GM10266 (cell line): ENCODE measurements around the gene LSS.

Source experiments
- DNase-seq: peaks from one replicate; pipeline ENCODE4 v3.0.0; 2012; ENCODE audit errors: extremely low spot score
- TF ChIP-seq, protein P1 (sequence below): IDR thresholded peaks from 2 replicates; pipeline ENCODE4 v1.5.1; 2012; ENCODE audit warnings: mild to moderate bottlenecking, low read depth; ENCODE audit not compliant: control insufficient read depth, insufficient read depth; ENCODE audit errors: missing control alignments

Gene LSS

DNA sequence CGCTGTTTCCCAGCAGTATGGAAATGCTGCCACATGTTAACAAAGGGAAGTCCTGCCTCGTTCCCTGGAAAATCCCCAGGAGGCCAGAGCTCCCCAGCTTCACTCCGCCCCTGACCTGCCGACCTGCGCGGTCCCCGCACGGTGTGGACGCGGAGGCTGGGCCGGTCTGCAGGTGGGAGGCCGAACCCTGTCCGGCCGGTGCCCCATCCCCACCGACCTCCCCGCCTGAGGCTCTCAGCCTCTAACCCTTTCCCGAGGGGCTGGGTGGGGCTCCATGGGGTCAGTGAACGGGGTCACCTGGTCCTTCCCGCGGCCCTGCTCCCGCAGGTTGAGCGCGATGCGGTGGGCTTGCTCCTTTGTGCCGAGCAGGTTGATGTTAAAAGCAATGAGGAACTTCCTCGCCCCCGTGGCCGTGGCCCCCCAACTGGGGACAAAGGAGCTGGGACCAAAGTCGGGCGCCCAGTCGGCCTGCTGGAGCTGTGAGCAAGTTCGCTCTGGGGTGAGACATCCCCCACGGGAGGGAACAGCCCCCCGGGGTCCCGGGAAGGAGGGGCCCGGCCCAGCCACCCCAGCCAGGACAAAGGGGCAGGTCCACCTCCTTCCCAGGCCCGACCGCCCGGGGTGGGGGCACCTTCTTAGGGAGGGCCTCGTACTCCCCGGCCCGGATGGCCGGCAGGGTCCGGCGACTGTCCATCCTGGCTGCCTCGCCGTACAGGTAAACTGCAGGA is 77.1 kb downstream of the LSS start:
- no peak for DNase-seq
- TF ChIP-seq, protein P1, sequence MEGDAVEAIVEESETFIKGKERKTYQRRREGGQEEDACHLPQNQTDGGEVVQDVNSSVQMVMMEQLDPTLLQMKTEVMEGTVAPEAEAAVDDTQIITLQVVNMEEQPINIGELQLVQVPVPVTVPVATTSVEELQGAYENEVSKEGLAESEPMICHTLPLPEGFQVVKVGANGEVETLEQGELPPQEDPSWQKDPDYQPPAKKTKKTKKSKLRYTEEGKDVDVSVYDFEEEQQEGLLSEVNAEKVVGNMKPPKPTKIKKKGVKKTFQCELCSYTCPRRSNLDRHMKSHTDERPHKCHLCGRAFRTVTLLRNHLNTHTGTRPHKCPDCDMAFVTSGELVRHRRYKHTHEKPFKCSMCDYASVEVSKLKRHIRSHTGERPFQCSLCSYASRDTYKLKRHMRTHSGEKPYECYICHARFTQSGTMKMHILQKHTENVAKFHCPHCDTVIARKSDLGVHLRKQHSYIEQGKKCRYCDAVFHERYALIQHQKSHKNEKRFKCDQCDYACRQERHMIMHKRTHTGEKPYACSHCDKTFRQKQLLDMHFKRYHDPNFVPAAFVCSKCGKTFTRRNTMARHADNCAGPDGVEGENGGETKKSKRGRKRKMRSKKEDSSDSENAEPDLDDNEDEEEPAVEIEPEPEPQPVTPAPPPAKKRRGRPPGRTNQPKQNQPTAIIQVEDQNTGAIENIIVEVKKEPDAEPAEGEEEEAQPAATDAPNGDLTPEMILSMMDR: no peak

DNA sequence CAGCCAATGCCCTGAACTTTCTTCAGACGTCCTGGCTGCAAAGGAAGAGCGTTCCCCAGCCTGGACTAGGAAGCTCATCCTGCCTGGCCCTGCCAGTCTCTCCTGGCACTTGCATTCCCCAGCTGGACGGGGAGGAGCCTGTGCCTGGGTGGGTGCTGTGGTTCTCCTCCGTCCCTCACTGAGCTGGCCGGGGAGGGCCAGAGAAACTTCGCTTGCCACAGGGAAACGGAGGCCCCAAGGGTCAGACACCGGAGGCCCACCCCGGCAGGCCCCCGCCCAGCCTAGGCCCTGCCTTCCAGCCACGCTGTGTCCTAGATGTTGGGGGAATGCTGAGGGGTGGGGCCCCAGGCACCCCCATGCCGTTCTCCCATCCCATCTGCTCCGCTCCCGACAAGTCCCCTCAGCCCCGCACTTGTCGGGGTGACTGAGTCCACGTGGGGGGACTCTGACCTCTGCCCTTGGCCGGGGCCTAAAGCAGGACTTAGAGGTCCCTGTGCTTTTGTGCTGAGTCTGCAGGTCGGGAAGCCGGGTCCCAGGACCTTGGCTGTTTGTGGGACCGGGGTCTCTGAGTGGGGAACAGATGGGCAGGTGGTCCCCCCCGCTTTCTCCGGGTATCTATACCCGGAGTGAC is 78.0 kb downstream of the LSS start:
- TF ChIP-seq, protein P1: no peak
- DNase-seq: no peak

DNA sequence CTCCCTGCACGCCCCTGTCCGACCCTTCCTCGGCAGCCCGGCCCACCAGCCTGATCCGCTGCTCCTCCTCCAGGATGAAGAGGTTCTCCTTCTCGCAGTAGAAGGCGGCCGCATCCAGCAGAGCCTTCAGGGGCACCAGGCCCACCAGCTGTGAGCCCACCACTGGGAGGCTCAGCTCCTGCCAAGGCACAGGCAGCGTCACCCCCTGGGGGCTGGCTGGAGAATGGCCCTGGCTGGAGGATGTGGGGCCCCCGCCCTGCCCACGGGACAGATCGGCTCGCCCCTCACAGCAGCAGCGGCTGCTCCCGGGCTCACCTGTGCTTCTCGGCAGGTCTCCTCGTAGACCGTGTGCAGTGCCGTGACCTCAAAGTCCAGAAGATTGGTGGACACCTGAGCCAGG is 78.5 kb downstream of the LSS start:
- DNase-seq: no peak
- TF ChIP-seq, protein P1: no peak

DNA sequence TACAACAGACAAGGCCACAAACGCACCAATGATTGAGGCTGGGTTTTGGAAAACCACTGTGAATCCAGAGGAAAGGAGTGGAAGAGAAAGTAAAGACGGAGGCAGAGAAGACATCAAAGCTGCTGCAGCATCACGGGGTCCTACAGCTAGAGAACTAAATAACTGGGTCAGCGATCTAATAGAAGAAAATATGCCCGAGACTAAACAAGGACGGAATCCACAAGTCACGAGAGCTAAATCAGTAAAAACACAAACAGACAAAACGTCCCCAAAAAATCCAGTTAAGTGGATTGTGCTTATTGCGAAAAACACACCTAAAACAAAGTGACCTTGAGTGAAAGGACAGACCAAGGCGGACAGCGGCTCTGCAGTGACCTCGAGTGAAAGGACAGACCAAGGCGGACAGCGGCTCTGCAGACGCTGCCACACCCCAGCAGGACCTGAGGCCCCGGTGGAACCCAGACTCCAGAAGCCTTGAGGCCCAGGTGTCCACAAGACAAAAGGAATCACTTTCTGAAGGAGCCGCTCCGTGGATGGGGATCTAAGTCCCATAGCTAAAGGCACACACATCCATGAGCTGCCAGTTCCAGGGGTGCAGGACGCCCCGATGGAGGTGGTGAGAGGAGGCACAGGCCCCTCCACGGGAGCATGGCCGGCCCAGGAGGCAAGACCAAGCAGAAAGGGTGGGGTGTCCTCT is 79.2 kb downstream of the LSS start:
- TF ChIP-seq, protein P1: no peak
- DNase-seq: no peak

DNA sequence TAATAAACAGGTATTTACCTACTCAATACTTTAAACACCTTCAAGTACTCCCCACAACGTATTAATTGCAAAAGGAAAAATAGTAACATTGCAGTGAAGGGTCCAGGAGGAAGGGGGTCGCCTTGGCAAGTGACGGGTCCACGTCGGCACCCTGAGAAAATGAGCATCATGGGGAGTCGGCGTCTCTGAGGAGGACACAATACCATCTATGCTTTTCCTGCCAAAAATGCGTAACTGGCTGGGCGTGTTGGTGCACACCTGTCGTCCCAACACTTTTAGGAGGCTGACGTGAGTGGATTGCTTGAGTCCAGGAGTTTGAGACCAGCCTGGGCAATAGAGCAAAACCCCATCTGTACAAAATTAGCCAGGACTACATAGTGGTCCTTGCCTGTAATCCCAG is 80.5 kb downstream of the LSS start:
- no peak for DNase-seq
- TF ChIP-seq, protein P1: no peak

DNA sequence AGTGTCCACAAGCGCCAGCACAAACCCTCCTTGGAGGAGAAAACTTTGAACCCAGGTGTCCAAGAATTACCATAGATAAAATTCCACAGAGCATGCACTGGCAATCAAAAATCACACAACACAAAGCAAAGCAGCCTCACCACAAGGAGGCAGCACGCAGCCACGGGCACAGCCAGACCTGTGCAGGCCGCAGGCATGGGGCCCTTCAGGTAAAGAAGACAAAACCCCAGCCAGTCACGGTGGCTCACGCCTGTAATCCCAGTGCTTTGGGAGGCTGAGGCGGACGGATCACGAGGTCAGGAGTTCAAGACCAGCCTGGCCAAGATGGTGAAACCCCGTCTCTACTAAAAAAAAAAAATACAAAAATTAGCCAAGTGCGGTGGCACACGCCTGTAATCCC is 81.1 kb downstream of the LSS start:
- TF ChIP-seq, protein P1: peak; percentile 80

DNA sequence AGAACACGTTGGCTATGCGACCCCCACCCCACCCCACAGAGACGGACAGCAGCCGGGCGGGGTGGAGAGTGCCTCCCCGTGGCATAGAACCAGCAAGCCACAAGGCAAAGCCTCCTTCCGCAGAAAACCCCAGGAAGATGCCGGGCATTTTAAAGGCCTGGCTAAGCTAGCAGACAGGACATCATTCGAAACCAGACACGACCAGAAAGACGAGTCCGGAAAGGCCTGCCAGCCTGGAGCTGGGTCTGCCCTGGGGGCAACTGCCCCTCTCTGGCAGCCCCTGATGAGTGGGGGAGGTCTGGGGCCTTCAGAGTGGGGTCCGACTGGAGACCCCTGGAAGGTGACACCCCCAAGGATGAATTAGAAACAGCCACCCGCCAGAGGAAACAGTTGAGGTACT is 81.7 kb downstream of the LSS start:
- TF ChIP-seq, protein P1: no peak
- no peak for DNase-seq

More for the DNA sequence above, 81.1 kb downstream of the LSS start:
- peak; percentile 73 for DNase-seq
